Smooth muscle cell (in vitro differentiated cells): ENCODE results near the gene SCARB1. TPM values are rescaled to one million over a fixed set of nuclear protein-coding genes. Genes with fewer than 3 reads are reported as not detected.

Source experiments
- DNase-seq: peaks from one replicate; lab custom pipeline; 2025; ENCODE audit not compliant: unreplicated experiment; lab: John Stamatoyannopoulos, UW
- H2AFZ ChIP-seq: fragments of 200-600 bp; sonication (generic); 2 replicates; pipeline ENCODE4 v1.6.0; 2016; ENCODE audit warnings: antibody characterized with exemption, low read depth, mild to moderate bottlenecking
- H3F3A ChIP-seq: fragments of 200-600 bp; sonication (generic); 2 replicates; pipeline ENCODE4 v1.6.0; 2017; ENCODE audit warnings: antibody characterized with exemption, low read depth
- H3K27ac ChIP-seq: fragments of 200-600 bp; sonication (generic); 2 replicates; pipeline ENCODE4 v1.5.1; 2016; ENCODE audit warnings: low read depth, mild to moderate bottlenecking
- H3K27me3 ChIP-seq: fragments of 200-600 bp; sonication (generic); 2 replicates; pipeline ENCODE4 v1.6.1; 2016; ENCODE audit warnings: low read depth, mild to moderate bottlenecking
- H3K36me3 ChIP-seq: fragments of 200-600 bp; sonication (generic); 2 replicates; pipeline ENCODE4 v1.5.1; 2016; ENCODE audit warnings: low read depth
- H3K4me1 ChIP-seq: fragments of 200-600 bp; sonication (generic); 2 replicates; pipeline ENCODE4 v1.5.1; 2016; ENCODE audit warnings: low read depth
- H3K4me2 ChIP-seq: fragments of 200-600 bp; sonication (generic); 2 replicates; pipeline ENCODE4 v1.6.0; 2016; ENCODE audit warnings: mild to moderate bottlenecking
- H3K4me3 ChIP-seq: fragments of 200-600 bp; sonication (generic); 2 replicates; pipeline ENCODE4 v1.5.1; 2016; ENCODE audit warnings: mild to moderate bottlenecking
- H3K79me2 ChIP-seq: fragments of 200-600 bp; sonication (generic); 2 replicates; pipeline ENCODE4 v1.6.0; 2016; ENCODE audit warnings: low read depth, mild to moderate bottlenecking
- H3K9ac ChIP-seq: fragments of 200-600 bp; sonication (generic); 2 replicates; pipeline ENCODE4 v1.6.0; 2016; ENCODE audit warnings: low read depth
- H3K9me3 ChIP-seq: fragments of 200-600 bp; sonication (generic); replicated peaks from 2 replicates; pipeline ENCODE4 v1.5.1; 2016; ENCODE audit warnings: low read depth
- H4K20me1 ChIP-seq: fragments of 200-600 bp; sonication (generic); 2 replicates; pipeline ENCODE4 v1.6.0; 2016; ENCODE audit warnings: low read depth
- CTCF ChIP-seq: fragments of 200-600 bp; sonication (generic); IDR thresholded peaks from 2 replicates; pipeline ENCODE4 v1.5.1; 2017; ENCODE audit warnings: borderline replicate concordance, mild to moderate bottlenecking, antibody characterized with exemption; ENCODE audit not compliant: insufficient read depth, poor library complexity, severe bottlenecking
- WGBS: methylation state at CpG from one replicate; pipeline ENCODE4 v1.1.7; 2016; ENCODE audit warnings: low lambda C conversion rate; 5-methylcytosine and 5-hydroxymethylcytosine counted together
- polyA plus RNA-seq: library from polyadenylated mRNA; unstranded; fragments of >200 nt; fragmentation: Nextera tagmentation; extraction: Ambion mirVana; gene quantifications from 2 replicates; pipeline ENCODE4 v1.2.1, GENCODE V29; 2016
- total RNA-seq: library from RNA; depleted of rRNA; stranded (reverse); fragments of >200 nt; gene quantifications from 2 replicates; pipeline ENCODE4 v1.2.3, GENCODE V29; 2014

Gene SCARB1
- total and polyA plus RNA-seq, 2 experiments from 2014 or later = 6.8 to 10.1 TPM

- Histone ChIP-seq H2AFZ (no peak overlapping the region), H4K20me1 (no peaks in the 10 kb centered on the region), H3K4me1 (no peaks in the 10 kb centered on the region), H3K9me3 (no peaks in the 10 kb centered on the region), H3K27me3 (no peaks in the 10 kb centered on the region), H3K79me2 (no peaks in the 10 kb centered on the region), H3K4me2 (no peak overlapping the region), H3K36me3 (no peaks in the 10 kb centered on the region), H3K27ac (no peak overlapping the region), H3K4me3 (no peak overlapping the region), H3K9ac (no peak overlapping the region), H3F3A (no peaks in the 10 kb centered on the region)
- DNase-seq = no peak
- 88% methylated on average over 8 of the region's 8 CpGs for WGBS
- TF ChIP-seq CTCF = no peak
Observed at GRCh38 chr12:124824195-124824594, 39.5 kb downstream of the SCARB1 start.

GRCh38 chr12:124823272-124823970 is 40.2 kb downstream of the SCARB1 start:
- 57% methylated on average over 16 of the region's 16 CpGs for WGBS
- no peak overlapping the region for H2AFZ ChIP-seq
- no peaks in the 10 kb centered on the region for H3K4me1 ChIP-seq
- no peaks in the 10 kb centered on the region for H3F3A ChIP-seq
- H3K4me2 ChIP-seq = no peak overlapping the region
- H3K36me3 ChIP-seq = no peaks in the 10 kb centered on the region
- H4K20me1 ChIP-seq = no peaks in the 10 kb centered on the region
- no peak for TF ChIP-seq CTCF
- H3K9me3 ChIP-seq = no peaks in the 10 kb centered on the region
- H3K27ac ChIP-seq = no peak overlapping the region
- H3K27me3 ChIP-seq = no peaks in the 10 kb centered on the region
- no peak for DNase-seq
- no peak overlapping the region for H3K4me3 ChIP-seq
- H3K9ac ChIP-seq = no peak overlapping the region
- H3K79me2 ChIP-seq = no peaks in the 10 kb centered on the region

- 98% methylated on average over 6 of the region's 6 CpGs for WGBS
- Histone ChIP-seq H3K27ac (no peak overlapping the region), H3K9ac (no peak overlapping the region), H4K20me1 (no peaks in the 10 kb centered on the region), H3K27me3 (no peaks in the 10 kb centered on the region), H3K4me2 (no peak overlapping the region), H3K4me1 (no peaks in the 10 kb centered on the region), H2AFZ (no peak overlapping the region), H3K36me3 (no peaks in the 10 kb centered on the region), H3K4me3 (no peak overlapping the region), H3F3A (no peaks in the 10 kb centered on the region), H3K9me3 (no peaks in the 10 kb centered on the region), H3K79me2 (no peaks in the 10 kb centered on the region)
- no peak for DNase-seq
- no peak for TF ChIP-seq CTCF
Observed at GRCh38 chr12:124822218-124822617, 41.4 kb downstream of the SCARB1 start.
